CD4-positive, CD25-positive, alpha-beta regulatory T cell (primary cell): Measurements from ENCODE around the gene CBFA2T3. TPM values are rescaled to one million over a fixed set of nuclear protein-coding genes. Genes with fewer than 3 reads are reported as not detected.
A peak's percentile ranks its signal among the peaks of the same experiment; 100 is the strongest.

Experiments used
- ATAC-seq, 2 donors: fragments of 150-1000 bp; cut with Tn5 transposase; one replicate each; pipeline ENCODE4 v1.10.0; 2021; ENCODE audit warnings: low read depth in 2 of 2, moderate number of reproducible peaks in 2 of 2, moderate library complexity in 1 of 2
- DNase-seq, 3 donors: peaks; one replicate each; pipeline versions ENCODE4 v3.0.0 to v3.0.0-alpha.2; 2012 to 2022; ENCODE audit warnings: mixed read lengths in 1 of 3
- H3K27ac ChIP-seq: one replicate; pipeline ENCODE4 v1.7.0; 2013; ENCODE audit warnings: mild to moderate bottlenecking, low read length; ENCODE audit not compliant: insufficient read depth, poor library complexity, severe bottlenecking
- H3K27me3 ChIP-seq: one replicate; pipeline ENCODE4 v1.7.0; 2013; ENCODE audit warnings: low read length; ENCODE audit not compliant: control insufficient read depth, insufficient read depth
- H3K36me3 ChIP-seq: one replicate; pipeline ENCODE4 v1.7.0; 2013; ENCODE audit warnings: mild to moderate bottlenecking, low read length, moderate library complexity; ENCODE audit not compliant: control insufficient read depth, insufficient read depth
- H3K4me1 ChIP-seq: 2 replicates; pipeline ENCODE4 v1.7.0; 2013; ENCODE audit warnings: mild to moderate bottlenecking, low read length; ENCODE audit not compliant: insufficient read depth, control insufficient read depth, poor library complexity, severe bottlenecking
- H3K4me3 ChIP-seq: one replicate; pipeline ENCODE4 v1.7.0; 2013; ENCODE audit warnings: low read depth, mild to moderate bottlenecking, low read length, moderate library complexity
- H3K9me3 ChIP-seq, 2 experiments: 1 replicate in 1 of 2; 2 replicates in 1 of 2; pipeline ENCODE4 v1.7.0; 2013; ENCODE audit warnings: low read length in 2 of 2, mild to moderate bottlenecking in 1 of 2, moderate library complexity in 1 of 2; ENCODE audit not compliant: control insufficient read depth in 2 of 2
- H3K27ac Mint-ChIP-seq, 3 donors: one replicate each; pipeline ENCODE4 v1.8.0; 2020 to 2022; ENCODE audit warnings: mild to moderate bottlenecking in 3 of 3, mixed read lengths in 3 of 3, moderate library complexity in 2 of 3
- H3K27me3 Mint-ChIP-seq: one replicate; pipeline ENCODE4 v1.8.0; 2022; ENCODE audit warnings: mild to moderate bottlenecking, mixed read lengths
- H3K36me3 Mint-ChIP-seq: one replicate; pipeline ENCODE4 v1.8.0; 2020; ENCODE audit warnings: mixed read lengths
- H3K4me1 Mint-ChIP-seq, 4 donors: one replicate each; pipeline ENCODE4 v1.8.0; 2020 to 2022; ENCODE audit warnings: mixed read lengths in 4 of 4, mild to moderate bottlenecking in 1 of 4
- H3K4me3 Mint-ChIP-seq, 4 donors: one replicate each; pipeline ENCODE4 v1.8.0; 2020 to 2022; ENCODE audit warnings: mild to moderate bottlenecking in 4 of 4, mixed read lengths in 4 of 4, moderate library complexity in 3 of 4
- H3K9me3 Mint-ChIP-seq, 7 donors: one replicate each; pipeline ENCODE4 v1.8.0; 2020 to 2022; ENCODE audit warnings: mixed read lengths in 7 of 7, mild to moderate bottlenecking in 3 of 7, moderate library complexity in 2 of 7
- polyA plus RNA-seq, 4 donors: library from polyadenylated mRNA; unstranded; fragments of 300-500 nt; fragmentation: Illumina TruSeq; gene quantifications; one replicate each; pipeline ENCODE4 v1.2.3, GENCODE V29; 2021
- total RNA-seq: library from RNA; stranded (reverse); gene quantifications from one replicate; pipeline ENCODE4 v1.2.3, GENCODE V29; 2022

The CBFA2T3 gene
- total and polyA plus RNA-seq, 5 donors from 2014 or later: 0.25 to 1.3 TPM; not detected in 3

- no peaks in the 10 kb centered on the region for H3K4me1 ChIP-seq
- peaks cover 14% of the 10 kb centered on the region for H3K27me3 Mint-ChIP-seq
- H3K9me3 ChIP-seq: peaks cover 7 to 11% of the 10 kb centered on the region in 2 experiments
- no peak overlapping the region for H3K4me3 ChIP-seq
- H3K36me3 Mint-ChIP-seq: peaks cover 7% of the 10 kb centered on the region
- DNase-seq (no peak), ATAC-seq (no peak)
- H3K27me3 ChIP-seq: peaks cover under 1% of the 10 kb centered on the region
- no peak overlapping the region for H3K4me3 Mint-ChIP-seq
- H3K4me1 Mint-ChIP-seq: peaks cover 0 to 10% (median 9%) of the 10 kb centered on the region in 4 donors
- peaks cover 2 to 11% (median 5%) of the 10 kb centered on the region in 7 donors for H3K9me3 Mint-ChIP-seq
- H3K27ac Mint-ChIP-seq: no peak overlapping the region
- no peak overlapping the region for H3K27ac ChIP-seq
- no peaks in the 10 kb centered on the region for H3K36me3 ChIP-seq
Observed at GRCh38 chr16:89022051-89022836, 45.2 kb upstream of the CBFA2T3 start.

DNA sequence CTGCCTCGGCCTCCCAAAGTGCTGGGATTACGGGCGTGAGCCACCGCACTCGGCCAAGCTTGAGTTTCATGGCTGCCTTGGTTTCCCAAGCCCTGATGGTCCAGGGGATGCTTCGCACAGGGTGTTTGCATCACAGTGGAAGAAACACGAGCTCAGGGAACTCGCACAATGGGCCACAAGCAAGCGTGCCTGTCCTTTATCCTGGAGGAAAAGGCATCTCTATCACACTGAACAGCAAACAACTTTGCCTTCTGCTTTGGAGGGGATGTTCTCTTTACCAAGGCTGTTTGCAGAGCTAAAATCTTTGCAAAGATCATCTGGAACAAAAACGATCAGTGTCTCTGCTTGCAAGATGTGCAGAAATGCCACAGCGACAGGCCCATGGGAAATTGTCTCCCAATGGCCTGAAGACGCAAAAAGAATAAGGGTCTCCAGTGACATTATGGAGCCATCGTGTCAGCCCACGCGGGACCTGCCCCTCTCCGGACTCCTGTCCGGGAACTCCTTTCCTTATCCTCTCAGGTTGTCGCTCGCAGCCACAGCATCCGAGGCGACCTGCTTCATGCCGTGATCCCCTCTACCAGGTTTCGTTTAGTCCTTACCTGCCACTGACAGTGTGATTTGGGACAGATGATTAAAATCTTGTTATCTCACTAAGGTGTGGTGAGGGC is 44.1 kb upstream of the CBFA2T3 start:
- no peak overlapping the region for H3K27ac Mint-ChIP-seq
- H3K9me3 Mint-ChIP-seq: peaks cover 0 to 5% (median 2%) of the 10 kb centered on the region in 7 donors
- no peaks in the 10 kb centered on the region for H3K36me3 Mint-ChIP-seq
- H3K4me3 Mint-ChIP-seq: no peak overlapping the region
- Histone ChIP-seq H3K9me3 (peaks cover under 1 to 5% of the 10 kb centered on the region in 2 experiments), H3K4me3 (no peak overlapping the region), H3K4me1 (no peaks in the 10 kb centered on the region), H3K27ac (no peak overlapping the region), H3K36me3 (no peaks in the 10 kb centered on the region), H3K27me3 (no peaks in the 10 kb centered on the region)
- DNase-seq (no peak), ATAC-seq (no peak)
- peaks cover 0 to 3% (median 2%) of the 10 kb centered on the region in 4 donors for H3K4me1 Mint-ChIP-seq
- H3K27me3 Mint-ChIP-seq: peaks cover 7% of the 10 kb centered on the region

DNA sequence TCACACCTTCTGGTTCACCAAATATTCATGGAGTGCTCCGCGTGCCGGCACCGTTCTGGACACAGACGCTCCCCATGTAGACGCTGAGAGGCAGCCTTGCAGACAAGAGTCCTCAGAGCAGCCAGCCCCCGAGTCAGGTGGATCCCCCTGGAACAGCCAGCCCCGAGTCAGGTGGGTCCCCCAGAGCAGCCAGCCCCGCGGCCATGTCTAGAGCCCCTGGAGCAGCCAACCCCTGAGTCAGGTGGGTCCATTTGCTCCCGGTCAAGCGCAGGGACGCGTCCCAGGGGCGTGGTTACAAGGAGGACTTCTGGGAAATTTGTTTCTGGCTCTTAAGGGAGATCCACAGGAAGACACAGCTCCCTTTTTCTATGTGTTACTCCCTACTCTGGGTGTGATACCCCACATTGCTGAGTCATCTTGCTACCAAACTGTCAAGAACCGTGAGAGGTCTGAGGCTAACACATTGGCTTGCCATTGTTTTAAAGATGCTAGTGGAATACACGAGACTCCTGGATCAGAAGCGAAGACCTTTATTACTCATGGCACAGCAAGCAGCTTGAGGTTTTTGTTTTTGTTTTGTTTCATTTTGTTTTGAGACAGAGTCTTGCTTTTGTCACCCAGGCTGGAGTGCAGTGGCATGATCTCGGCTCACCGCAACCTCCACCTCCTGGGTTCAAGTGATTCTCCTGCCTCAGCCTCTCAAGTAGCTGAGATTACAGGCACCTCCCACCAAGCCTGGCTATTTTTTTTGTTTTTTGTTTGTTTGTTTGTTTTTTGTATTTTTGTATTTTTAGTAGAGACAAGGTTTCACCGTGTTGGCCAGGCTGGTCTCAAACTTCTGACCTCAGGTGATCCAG is 43.3 kb upstream of the CBFA2T3 start:
- no peaks in the 10 kb centered on the region for H3K36me3 Mint-ChIP-seq
- H3K9me3 Mint-ChIP-seq: peaks cover 0 to 7% (median 0%) of the 10 kb centered on the region in 7 donors
- no peaks in the 10 kb centered on the region for H3K4me1 Mint-ChIP-seq
- H3K4me3 Mint-ChIP-seq: no peak overlapping the region
- Histone ChIP-seq H3K4me1 (no peaks in the 10 kb centered on the region), H3K36me3 (no peaks in the 10 kb centered on the region), H3K4me3 (no peak overlapping the region), H3K27ac (no peak overlapping the region), H3K27me3 (no peaks in the 10 kb centered on the region), H3K9me3 (no peaks in the 10 kb centered on the region)
- DNase-seq (peak in 1 of 3 donors; percentile 39), ATAC-seq (no peak)
- H3K27me3 Mint-ChIP-seq: peaks cover 6% of the 10 kb centered on the region
- no peak overlapping the region for H3K27ac Mint-ChIP-seq

DNA sequence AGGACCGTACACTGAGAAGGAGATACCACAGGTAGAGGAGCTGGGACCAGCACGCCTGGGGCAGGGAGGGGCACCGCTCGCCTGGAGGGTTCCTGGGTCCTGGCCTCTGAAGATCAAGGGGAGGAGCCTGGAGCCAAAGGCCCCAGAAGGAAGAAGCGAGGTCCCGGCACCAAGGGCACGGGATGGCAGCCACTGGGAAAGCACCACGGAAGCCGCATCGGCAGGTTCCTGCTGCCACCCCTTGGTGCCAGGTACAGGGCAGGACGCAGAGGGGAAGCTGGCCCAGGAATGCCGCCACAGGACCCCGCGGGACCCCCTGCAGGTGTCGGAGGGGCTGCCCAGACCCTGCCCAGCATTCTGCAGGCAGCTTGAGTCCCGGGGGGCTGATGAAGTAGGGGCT is 42.5 kb upstream of the CBFA2T3 start:
- no peaks in the 10 kb centered on the region for H3K4me1 ChIP-seq

GRCh38 chr16:89018282-89019158 is 41.5 kb upstream of the CBFA2T3 start:
- H3K27ac Mint-ChIP-seq: no peak overlapping the region
- peaks cover 0 to 5% (median 0%) of the 10 kb centered on the region in 7 donors for H3K9me3 Mint-ChIP-seq
- peaks cover 6% of the 10 kb centered on the region for H3K27me3 Mint-ChIP-seq
- H3K9me3 ChIP-seq: no peaks in the 10 kb centered on the region
- H3K4me3 Mint-ChIP-seq: no peak overlapping the region
- H3K36me3 ChIP-seq: no peaks in the 10 kb centered on the region
- no peak for DNase-seq
- H3K36me3 Mint-ChIP-seq: no peaks in the 10 kb centered on the region
- no peak for ATAC-seq
- no peaks in the 10 kb centered on the region for H3K4me1 ChIP-seq
- no peak overlapping the region for H3K4me3 ChIP-seq
- no peak overlapping the region for H3K27ac ChIP-seq
- no peaks in the 10 kb centered on the region for H3K27me3 ChIP-seq
- no peaks in the 10 kb centered on the region for H3K4me1 Mint-ChIP-seq

More for the DNA sequence above, 42.5 kb upstream of the CBFA2T3 start:
- H3K9me3 ChIP-seq: no peaks in the 10 kb centered on the region
- peaks cover 6% of the 10 kb centered on the region for H3K27me3 Mint-ChIP-seq
- H3K36me3 ChIP-seq: no peaks in the 10 kb centered on the region
- no peak overlapping the region for H3K4me3 ChIP-seq
- H3K9me3 Mint-ChIP-seq: peaks cover 0 to 5% (median 0%) of the 10 kb centered on the region in 7 donors
- ATAC-seq (no peak), DNase-seq (no peak)
- H3K27me3 ChIP-seq: no peaks in the 10 kb centered on the region
- H3K36me3 Mint-ChIP-seq: no peaks in the 10 kb centered on the region
- H3K27ac ChIP-seq: no peak overlapping the region
- no peak overlapping the region for H3K4me3 Mint-ChIP-seq
- H3K27ac Mint-ChIP-seq: no peak overlapping the region
- no peaks in the 10 kb centered on the region for H3K4me1 Mint-ChIP-seq

DNA sequence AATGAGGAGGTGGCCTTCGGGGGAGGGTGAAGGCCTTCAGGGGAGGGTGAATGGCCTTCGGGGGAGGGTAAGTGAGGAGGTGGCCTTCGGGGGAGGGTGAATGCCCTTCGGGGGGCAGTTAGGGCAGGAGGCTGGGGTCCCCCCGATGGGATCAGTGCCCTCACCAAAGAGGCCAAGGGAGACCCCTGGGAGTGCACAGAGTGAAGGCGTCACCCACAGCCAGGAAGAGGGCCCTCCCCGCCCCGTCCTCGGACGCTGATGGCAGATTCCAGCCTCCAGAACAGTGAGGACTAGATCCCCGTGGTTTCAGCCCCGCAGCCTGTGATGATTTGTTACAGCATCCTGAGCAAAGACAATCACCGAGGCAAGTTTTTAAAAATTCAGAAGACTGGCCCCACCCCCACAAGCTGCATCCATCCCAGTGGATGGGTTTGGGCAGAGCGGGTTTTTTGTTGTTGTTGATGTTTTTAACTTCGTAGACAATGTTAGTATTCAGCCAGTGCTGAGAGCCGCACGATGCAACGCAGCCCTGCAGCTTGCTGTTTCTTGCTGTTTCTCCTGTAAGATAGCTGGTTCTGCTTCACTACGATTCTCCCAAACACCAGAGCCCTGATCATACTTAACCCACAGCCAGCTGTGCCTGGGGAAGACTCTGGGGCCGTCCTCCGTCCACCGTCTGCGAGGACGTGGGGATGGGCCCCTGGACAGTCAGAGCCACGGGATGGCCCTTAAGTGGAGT is 40.7 kb upstream of the CBFA2T3 start:
- no peaks in the 10 kb centered on the region for H3K4me1 Mint-ChIP-seq
- H3K4me3 Mint-ChIP-seq: no peak overlapping the region
- no peak overlapping the region for H3K27ac ChIP-seq
- ATAC-seq: no peak
- no peak overlapping the region for H3K27ac Mint-ChIP-seq
- H3K36me3 ChIP-seq: no peaks in the 10 kb centered on the region
- DNase-seq: no peak
- peaks cover 10% of the 10 kb centered on the region for H3K27me3 Mint-ChIP-seq
- H3K9me3 Mint-ChIP-seq: peaks cover 0 to 7% (median 0%) of the 10 kb centered on the region in 7 donors
- no peak overlapping the region for H3K4me3 ChIP-seq
- H3K27me3 ChIP-seq: no peaks in the 10 kb centered on the region
- H3K36me3 Mint-ChIP-seq: no peaks in the 10 kb centered on the region
- no peaks in the 10 kb centered on the region for H3K9me3 ChIP-seq
- no peaks in the 10 kb centered on the region for H3K4me1 ChIP-seq
